ENCODE data around the gene TMEM237.
"Not testable (repeated sequence)": the region's sequence is repeated elsewhere in the genome, so short reads cannot be mapped to it uniquely, and the experiment has no call there.

The TMEM237 gene

GRCh38 chr2:201643216-201643890 lies at the start of gene TMEM237:
TSS of gene TMEM237 (minus strand) at chr2:201643503. CDS start at chr2:201643400, 103 bp downstream.
- FAIRE-seq: no peak

GRCh38 chr2:201685156-201685555 lies 41.9 kb upstream of the TMEM237 start:
- no peak for FAIRE-seq

GRCh38 chr2:201680743-201681142 lies 37.4 kb upstream of the TMEM237 start:
- no peak for FAIRE-seq

- FAIRE-seq: no peak
These were observed 35.1 kb upstream of the TMEM237 start for GRCh38 chr2:201678401-201678800.

- FAIRE-seq: no peak
These were observed 32.2 kb upstream of the TMEM237 start for GRCh38 chr2:201675454-201675853.

GRCh38 chr2:201674794-201675193 lies 31.5 kb upstream of the TMEM237 start:
- FAIRE-seq: no peak

- no peak for FAIRE-seq
These were observed 31.0 kb upstream of the TMEM237 start for GRCh38 chr2:201674298-201674697.

- FAIRE-seq: no peak
These were observed 30.2 kb upstream of the TMEM237 start for GRCh38 chr2:201673546-201673945.

GRCh38 chr2:201671205-201671604 lies 27.9 kb upstream of the TMEM237 start:
- not testable (repeated sequence) for FAIRE-seq

- no peak for FAIRE-seq
These were observed 26.6 kb upstream of the TMEM237 start for GRCh38 chr2:201669865-201670264.

GRCh38 chr2:201668402-201668910 lies 25.2 kb upstream of the TMEM237 start:
- FAIRE-seq: no peak

GRCh38 chr2:201664334-201664733 lies 21.0 kb upstream of the TMEM237 start:
- FAIRE-seq: no peak

GRCh38 chr2:201661366-201661765 lies 18.1 kb upstream of the TMEM237 start:
- no peak for FAIRE-seq

GRCh38 chr2:201660293-201660895 lies 17.1 kb upstream of the TMEM237 start:
- no peak for FAIRE-seq

- FAIRE-seq: no peak
These were observed 13.4 kb upstream of the TMEM237 start for GRCh38 chr2:201656740-201657139.

GRCh38 chr2:201656102-201656501 lies 12.8 kb upstream of the TMEM237 start:
- FAIRE-seq: no peak

GRCh38 chr2:201654616-201655384 lies 11.5 kb upstream of the TMEM237 start:
- no peak for FAIRE-seq

GRCh38 chr2:201653221-201653620 lies 9.9 kb upstream of the TMEM237 start:
- no peak for FAIRE-seq

- no peak for FAIRE-seq
These were observed 6.1 kb upstream of the TMEM237 start for GRCh38 chr2:201649442-201649841.

- FAIRE-seq: no peak
These were observed 4.1 kb upstream of the TMEM237 start for GRCh38 chr2:201647431-201647830.

- FAIRE-seq: no peak
These were observed 698 bp upstream of the TMEM237 start for GRCh38 chr2:201644001-201644400.

GRCh38 chr2:201642579-201643215 lies 606 bp downstream of the TMEM237 start:
- no peak for FAIRE-seq

- no peak for FAIRE-seq
These were observed 1.2 kb downstream of the TMEM237 start for GRCh38 chr2:201642086-201642578.

All from endometrium (tissue), 2 donors.